NCI-H1417 (cell line): ENCODE data around the gene SLCO3A1.
A peak's percentile ranks its signal among the peaks of the same experiment; 100 is the strongest.

Experiments used
- DNase-seq, 3 experiments: peaks; one replicate each; lab custom pipeline; 2025; lab: John Stamatoyannopoulos, UW

Gene SLCO3A1

DNA sequence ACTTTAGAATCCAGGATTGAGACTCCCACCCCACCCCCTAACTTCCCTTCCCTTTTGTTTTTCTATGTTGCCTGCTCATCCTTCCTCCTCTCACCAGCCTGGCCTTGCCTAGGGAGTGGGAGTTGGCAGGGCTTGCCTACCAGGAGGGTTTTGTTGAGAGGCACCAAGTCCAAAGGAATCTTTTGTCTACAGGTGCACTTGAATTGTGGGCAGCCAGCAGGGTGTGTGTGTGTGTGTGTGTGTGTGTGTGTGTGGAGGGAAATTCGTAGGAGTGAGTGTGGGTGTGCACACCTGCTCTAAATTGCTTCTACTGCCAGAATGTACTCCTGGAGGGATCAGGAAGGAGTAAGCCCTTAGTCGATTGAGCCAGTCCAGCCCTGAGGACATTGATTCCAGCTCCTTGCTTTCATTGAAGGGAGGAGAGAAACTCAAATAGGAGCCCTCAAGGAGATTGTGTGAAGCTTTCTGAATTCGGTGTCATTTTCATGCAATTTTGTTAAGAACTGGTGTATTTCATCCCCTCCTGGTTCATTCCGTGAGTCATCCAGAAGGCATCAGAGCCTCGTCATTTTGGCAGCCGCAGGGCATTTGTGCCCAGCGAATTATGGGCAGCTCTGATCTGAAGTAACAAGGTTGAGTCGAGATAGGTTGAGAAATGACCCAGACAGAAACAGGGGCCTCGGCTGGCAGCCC is 112.1 kb downstream of the SLCO3A1 start:
- peak in 2 of 3 experiments; percentile 28 to 42 for DNase-seq

DNA sequence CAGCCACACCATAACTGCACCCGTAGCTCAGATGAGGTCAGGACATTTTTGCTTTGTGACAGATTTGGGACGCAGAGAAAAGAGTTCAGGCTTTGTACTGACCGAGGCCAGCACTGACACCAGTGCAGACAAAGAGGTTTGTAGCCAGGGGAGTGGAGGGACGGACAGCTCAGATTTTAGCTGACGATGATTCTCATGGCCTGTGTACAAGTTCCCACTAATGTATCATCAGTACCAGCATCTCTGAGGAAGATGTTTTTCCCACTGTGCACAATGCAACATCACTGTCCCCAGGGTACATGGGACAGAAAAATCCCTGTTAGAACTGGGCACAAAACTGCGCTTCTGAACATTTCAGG is 112.7 kb downstream of the SLCO3A1 start:
- no peak for DNase-seq

DNA sequence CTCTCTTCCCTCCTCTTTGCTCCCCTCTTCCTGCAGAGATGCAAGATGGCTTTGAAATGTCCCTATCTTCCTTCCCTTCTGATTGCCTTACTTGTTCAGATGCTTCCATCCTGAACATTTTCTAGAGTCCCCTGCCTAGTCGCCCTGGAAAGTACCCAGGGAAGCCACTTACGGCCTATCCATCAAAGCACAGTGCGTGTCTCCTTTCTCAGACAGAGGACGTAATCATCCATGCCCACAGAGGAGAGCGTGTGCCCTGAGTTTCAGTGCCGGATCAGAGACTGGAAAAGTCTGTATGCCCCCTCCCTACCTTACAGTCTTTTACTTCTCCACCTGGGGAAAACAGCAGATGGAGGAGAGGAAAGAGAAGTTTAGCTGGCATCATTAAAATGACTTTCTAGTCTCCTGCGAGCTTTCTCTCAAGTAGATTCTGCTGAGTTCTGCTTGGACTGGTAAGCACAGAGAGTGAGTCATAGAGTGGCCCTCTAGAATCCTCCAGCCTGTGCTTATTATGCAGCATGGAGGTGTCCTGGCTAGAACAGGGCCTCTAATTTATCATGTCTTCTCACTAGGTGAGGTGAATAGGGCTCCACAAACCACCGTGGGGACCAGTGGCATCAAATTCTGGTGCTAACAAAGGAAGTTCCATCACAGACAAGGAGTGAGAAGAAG is 114.6 kb downstream of the SLCO3A1 start:
- peak in 1 of 3 experiments; percentile 60 for DNase-seq

DNA sequence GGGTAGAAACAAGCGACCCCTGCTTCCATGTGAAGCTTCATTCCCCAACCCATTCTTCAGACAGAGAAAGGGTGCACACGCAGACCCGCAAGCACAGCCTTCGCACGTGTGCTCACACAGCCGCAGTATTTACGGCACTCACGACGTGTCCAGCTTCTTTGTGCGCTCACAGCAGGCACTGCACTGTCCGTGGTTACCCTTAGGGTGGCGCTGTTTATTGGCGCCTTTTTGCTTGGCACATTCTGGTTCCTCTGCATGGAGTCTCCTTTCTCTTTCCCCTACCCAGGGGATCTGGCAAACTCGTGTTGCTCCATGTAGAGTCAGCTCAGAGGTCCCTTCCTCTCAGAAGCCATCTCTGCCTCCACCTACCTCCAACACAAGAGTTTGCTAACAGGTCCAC is 115.1 kb downstream of the SLCO3A1 start:
- DNase-seq = no peak

DNA sequence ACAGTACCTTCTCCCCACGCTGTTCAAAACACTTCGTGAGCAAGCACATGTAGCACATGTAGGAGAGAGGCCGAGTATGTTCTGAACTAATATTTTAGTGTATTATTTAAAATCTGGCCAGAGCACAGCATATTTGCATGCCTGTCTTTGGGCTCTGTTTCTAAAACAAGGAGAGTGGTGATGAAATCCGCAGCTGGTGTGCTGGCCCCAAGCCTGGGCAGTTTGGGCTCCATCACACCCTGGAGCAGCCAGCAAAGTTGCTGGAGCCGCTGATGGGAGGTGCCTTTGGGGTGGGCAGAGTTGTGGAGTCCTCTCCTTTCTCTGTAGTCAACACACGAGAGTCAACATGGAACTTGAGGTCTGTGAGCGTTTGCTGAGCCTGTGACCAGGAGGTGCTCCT is 116.6 kb downstream of the SLCO3A1 start:
- no peak for DNase-seq

DNA sequence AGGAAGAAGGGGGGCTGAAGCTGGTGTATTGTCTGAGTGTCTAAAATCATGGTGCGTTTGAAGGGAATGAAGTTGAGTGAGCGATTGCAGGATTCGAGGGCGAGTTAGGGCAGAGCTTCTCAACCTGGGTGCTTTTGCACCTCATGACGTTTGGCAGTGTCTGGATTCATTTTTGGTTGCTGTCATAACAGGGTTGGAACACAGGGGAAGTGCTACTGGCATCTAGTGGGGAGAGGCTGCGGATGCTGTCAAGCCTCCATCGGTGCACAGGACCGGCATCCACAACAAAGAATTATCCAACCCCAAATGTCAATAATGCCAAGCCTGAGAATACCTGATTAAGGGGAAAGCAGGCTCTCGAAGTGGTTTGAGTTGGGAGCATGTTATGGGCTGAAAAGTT is 120.0 kb downstream of the SLCO3A1 start:
- peak in 1 of 3 experiments; percentile 13 for DNase-seq

DNA sequence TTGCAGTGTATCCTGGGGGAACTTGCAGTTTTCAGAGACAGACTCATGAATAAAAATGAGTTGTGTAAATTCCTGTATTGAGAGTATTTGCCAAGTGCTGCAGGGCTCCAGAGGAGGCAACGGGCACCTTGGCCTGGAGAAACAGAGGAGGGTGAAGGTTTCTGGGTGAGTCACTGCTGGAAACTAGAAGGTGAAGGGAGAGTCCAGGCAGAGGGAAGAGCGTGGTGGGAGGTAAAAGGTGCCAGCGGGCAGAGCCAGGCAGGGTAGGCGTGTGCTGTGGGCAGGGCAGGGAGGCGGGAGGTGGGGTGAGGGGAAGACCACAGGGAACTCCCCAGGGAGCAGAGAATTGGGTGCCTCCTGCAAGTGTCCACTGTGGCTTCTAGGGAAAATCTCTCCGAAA is 120.8 kb downstream of the SLCO3A1 start:
- no peak for DNase-seq

DNA sequence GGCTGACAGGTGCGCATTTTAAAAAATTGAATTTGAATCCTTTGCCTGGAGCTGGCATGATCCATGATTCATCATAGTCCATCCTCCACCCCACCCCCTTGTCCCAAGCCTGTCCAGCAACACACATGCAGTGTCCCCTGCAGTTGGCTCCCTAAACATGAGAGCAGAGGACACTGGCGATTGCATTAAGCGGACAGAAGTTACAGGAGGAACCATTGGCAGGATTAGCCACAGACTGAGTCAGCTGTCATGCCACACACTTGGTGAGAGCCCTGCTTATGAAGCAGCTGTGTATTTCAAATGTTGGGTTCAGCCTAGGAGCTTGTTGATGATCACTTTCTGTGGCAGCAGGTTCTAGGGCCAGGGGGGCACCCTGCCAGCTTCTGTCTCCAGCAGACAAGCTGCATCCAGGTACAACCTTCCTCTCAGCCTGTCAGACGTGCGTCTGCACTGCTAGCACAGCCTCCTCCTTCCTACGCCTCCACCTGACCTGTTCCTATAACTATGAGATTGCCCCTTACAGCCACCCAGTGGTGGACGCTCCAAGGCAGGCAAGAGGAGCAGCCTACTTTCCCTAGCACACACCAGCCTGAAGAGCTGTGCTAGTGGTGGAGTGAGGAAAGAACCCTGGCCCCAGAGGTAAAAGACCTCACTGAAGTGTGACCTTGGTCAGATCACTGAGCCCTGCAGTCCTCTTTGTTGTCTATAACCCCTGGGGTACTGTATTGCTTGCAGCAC is 121.9 kb downstream of the SLCO3A1 start:
- DNase-seq = peak in 1 of 3 experiments; percentile 30

DNA sequence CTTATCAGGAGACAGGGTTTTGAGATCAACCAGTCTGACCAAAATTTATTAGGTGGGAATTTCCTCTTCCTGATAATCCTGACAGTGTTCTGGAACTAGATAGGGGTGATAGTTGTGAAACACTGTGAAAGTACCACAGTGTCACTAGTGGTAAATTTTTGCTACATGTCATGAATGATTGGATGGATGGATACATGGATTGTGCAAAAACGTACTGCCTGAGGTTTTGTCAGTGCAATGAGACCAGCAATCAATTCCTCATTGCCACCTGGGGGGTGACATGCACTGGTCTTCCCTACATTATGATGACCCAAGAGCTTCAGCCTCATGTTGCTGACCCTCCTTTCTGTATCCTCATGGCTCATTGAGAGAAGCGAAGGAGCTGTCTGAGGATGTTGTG is 123.5 kb downstream of the SLCO3A1 start:
- DNase-seq = no peak

DNA sequence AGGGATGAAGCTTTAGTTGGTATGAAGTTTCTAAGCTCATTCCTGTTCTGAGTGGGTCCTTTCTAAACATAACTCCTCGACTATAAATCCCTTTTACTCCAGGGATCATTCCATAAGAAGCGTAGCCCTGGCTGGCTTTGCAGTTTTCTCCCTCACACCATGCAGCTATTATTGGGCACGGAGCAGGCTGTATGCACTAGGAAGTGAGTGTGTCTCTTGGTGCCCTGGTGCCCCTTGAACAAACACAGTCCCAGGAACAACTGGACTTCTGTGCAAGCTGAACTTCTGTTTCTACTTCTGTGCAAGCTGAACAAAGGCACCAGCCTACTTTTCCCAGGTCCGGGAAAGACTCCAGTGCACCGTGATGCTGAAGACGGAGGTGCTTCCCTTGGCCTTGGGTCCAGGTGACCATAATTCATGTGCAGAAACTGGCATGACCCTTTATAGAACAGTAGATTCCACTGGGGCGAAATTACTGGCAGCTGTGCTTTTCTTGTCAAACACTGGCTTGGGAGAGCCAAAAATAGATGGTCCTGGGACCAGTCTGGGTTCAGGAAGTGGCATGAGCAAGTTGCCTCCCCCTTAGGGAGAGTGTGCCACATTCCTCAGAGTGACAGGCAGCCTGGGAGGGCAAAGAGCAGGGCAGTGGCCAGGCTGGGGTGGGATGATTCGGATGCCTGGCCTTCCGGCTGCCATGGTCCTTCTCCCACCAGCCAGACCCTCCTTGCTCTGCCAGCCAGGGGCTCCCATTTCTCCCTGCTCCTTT is 127.2 kb downstream of the SLCO3A1 start:
- DNase-seq = no peak

DNA sequence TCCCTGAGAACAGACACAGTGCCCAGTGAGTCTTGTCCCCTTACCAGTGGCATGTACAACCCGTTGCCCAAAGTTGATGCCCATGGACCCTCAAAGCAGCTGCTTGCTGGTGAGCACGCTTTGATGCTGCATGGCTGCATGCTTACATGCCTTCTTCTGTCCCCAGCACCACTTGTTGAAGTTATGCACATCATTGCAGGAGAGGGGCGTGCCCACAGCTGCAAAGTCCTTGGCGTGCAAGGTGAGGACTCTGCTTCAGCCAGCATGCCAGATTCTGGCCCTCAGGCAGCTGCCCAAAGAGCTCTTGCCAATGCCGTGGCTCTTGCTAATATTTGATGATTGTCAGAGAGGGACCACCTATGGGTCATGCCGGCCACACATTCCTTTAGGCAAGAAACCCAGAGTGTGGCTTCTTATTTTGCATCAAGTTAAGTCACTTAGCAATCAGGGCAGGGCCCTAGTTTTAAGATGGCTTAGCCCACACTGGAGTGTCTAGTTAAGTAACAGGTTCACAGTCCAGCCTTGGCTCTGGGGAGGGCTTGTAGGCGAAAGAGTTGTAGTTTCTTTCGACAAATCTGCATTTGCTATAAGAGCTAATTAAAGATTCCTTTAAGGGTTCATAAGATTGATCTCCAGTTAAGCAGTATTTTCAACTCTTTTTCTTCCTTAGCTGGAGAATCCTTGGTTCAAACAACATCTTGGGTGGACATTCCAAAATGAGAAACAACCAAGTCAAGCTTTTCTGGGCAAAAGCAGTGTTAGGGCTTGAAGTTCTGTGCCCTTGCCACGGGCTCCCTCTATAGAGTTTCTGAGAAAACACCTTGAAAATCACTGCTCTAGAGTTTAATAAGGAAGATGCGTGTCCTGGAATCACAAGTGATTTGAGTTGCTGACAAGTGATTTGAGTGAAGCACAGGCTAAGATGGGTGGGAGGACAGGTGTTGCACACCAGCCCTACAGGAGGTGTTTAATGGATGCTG is 128.6 kb downstream of the SLCO3A1 start:
- peak in 2 of 3 experiments; percentile 42 to 82 for DNase-seq

DNA sequence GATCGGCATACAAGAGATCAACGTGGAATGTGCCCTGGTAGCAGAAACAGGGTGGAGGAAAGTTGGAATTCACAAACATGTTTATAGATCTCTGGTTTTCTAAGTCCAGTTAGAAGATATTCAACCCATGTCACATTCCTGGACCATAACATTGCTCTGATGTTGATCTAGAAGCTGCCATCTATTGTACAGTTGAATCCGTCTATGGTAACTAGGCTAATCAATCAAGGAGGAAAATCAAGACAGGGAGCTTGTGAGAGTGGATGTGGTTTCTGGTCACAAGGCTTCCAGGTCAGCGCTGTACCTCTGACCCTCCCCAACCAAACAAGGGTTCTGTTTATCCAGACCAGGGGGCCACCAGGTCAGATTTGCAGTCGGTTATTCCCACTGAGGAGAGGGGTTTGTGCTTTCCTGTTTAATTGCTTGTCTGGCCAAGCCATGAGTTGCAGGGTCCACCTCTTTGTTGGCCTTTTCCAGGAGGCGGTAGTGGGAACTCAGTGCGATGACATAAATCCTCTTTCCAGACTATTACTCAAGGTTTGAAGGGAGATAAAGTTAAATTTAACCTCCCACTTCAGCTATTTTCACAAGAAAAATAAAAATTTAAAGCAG is 130.3 kb downstream of the SLCO3A1 start:
- no peak for DNase-seq

DNA sequence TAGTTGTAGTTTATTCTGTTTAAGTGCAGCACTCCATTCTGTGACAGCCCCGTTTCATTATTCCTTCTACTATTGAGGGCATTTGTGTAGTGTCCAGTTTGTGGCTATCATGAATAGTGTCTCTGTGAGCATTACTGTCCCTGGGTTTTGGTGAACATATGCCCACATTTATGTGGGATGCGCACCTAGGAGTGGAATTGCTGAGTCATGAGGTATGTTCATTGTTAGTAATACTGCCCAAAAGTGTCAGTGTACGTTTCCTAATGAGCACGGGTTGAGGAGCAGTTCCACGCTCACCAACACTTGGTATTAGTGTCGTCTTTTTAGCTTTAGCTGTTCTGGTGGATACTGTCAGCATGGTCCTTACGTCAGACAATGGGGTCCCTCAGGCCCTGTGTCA is 131.8 kb downstream of the SLCO3A1 start:
- DNase-seq = no peak

DNA sequence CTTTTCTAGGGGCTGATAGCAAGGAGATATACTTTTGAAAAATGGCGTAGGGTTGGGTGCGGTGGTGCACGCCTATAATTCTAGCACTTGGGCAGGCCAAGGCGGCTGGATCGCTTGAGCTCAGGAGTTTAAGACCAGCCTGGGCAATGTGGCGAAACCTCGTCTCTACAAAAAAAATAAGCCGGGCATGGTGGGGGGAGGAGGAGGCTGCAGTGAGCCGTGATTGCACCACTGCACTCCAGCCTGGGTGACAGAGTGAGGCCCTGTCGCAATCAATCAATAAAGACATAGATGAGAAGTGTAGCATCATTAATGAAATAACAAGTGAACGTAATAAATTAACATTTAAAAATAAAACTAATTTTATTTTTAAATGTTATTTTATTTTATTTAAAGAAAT is 134.6 kb downstream of the SLCO3A1 start:
- no peak for DNase-seq

DNA sequence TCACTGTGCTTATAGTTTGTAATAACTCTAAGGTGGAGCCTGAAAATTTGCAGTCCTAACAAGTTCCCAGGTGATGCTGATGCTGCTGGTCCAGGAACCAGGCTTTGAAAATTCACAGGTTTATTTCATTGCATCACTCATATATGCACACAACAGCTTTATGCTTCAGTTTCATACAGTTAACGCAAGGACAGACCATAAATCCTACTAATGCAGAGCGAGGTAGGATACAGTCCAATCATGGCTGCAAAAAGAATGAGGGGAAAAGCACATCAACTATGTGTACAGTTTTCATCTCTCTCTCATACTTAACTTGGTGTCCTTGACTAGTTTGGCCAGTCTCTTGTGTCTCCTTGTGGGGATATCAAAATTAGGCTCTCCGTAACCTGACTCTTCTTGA is 135.1 kb downstream of the SLCO3A1 start:
- DNase-seq = no peak

DNA sequence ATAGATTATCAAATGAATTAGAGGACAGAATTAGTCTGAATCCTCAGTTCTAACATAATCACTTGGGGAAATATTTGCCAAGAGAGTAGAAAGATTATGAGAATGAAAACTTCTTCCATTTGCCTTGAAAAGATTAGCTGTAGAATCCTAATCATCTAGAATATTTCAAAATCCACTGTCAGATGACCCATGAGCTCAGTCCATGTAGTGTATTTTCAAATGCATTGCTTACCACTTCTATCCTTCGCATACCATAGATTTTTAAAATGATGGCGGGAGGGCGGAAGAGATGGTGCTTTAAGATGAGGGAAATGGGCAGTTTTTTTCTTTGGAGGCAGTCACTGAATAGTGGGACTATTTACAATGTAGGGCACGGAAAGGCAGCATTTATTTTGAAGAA is 136.3 kb downstream of the SLCO3A1 start:
- no peak for DNase-seq

DNA sequence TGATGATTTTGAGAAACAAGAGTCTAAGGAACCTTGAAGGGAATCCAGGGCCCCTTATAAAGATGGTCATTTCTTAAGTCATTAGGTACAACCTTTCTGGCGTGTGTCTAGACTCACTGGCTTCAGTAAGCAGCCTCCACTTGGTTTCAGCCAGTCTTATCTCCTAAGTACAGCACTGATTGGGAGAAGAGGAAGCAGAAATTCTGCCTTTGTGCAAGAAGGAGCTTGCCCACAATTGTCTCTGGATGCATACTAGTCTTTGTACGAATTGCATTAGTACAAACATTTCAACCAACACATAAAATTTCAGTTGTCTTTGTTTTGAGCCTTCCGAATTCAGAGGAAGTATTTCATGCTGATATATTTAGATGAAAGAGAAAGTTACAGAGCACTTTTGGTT is 139.4 kb downstream of the SLCO3A1 start:
- DNase-seq = no peak

DNA sequence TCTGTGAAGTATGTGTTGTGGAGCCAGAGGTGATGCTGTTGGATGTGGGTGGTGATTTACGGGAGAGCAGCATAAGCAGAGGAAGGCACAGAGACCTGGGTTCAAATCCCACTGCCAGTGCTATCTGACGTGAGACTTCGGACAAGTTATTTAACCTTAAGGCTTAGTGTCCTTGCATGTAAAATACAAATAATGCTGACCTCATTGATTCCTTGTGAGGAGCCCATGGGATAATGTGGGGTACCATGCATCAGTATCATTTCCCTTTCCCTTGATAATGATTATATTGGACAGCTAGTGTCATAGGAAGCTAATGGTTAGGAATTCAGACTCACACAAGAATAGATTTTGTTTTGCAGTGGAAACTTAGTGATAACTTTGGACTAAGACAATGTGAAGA is 141.6 kb downstream of the SLCO3A1 start:
- DNase-seq = no peak

DNA sequence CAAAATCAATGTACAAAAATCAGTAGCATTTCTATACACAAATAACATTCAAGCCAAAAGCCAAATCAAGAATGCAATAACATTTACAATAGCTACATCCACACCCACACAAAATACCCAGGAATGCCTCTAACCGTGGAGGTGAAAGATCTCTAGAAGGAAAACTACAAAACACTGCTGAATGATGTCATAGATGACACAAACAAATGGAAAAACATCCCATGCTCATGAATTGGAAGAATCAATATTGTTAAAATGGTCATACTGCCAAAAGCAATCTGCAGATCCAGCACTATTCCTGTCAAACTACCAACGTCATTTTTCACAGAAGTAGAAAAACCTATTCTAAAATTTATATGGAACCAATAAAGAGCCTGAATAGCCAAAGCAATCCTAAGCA is 143.7 kb downstream of the SLCO3A1 start:
- DNase-seq = no peak

DNA sequence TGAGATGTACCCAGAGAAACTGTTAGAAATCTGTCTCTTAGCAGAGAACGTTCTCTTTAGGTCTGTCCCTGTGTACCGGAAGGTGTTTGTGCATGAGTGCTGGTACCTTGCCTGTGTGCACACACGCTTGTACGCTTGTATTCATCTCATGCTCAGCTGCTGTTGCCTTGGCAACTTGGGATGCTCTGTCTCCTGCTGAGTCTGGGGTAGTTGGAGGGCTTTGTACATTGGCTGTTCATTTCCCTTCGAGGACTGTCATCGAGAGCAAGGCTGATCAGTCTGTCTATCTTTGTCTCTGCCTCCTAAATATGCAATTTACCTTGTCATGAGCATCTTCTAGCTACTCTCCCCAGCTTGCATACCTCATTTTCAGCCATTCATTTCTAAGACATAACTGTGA is 147.2 kb downstream of the SLCO3A1 start:
- DNase-seq = peak; percentile 70 to 96 (median 77)

DNA sequence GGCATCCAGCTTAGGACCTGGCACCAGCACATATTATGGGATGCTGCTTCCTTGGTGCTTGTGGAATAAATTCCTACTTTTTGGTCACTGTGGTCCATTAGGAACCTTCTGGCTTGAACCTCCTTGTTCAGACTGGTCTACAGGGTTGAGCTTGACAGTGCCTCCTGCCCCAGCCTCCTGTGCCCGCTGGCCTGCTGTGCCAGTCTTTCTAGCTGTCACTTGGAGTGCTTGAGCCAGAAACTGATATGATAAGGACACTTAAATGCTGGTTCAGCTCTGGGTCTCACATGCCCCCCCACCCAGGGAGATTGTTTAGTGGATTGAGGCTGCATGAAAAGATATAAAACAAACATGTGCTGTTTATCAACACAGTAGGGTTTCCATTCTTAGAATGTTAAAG is 147.8 kb downstream of the SLCO3A1 start:
- peak; percentile 83 to 97 (median 83) for DNase-seq
